Measurements from ENCODE around the gene LMO1.

DNA sequence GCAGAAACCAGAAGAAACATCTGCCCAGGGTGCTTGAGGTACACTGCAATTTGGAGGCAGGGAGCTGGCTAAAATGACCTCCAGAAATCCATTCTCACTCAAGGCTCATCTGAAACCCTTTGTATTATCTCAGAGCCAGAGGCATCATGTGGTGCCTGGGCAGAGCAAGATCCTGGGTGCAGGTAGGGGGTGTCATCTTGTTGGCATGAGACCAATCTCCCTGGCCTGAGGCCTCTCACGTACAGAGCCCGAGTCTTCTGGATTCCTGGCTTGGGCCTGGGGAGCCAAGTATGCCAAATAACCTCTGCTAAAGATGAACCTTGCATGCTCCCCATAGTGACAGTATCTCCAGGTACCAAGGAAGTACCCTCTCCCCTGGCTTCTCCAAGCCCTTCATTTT, 2.4 kb downstream of the LMO1 start:
- TF ChIP-seq, protein P1, sequence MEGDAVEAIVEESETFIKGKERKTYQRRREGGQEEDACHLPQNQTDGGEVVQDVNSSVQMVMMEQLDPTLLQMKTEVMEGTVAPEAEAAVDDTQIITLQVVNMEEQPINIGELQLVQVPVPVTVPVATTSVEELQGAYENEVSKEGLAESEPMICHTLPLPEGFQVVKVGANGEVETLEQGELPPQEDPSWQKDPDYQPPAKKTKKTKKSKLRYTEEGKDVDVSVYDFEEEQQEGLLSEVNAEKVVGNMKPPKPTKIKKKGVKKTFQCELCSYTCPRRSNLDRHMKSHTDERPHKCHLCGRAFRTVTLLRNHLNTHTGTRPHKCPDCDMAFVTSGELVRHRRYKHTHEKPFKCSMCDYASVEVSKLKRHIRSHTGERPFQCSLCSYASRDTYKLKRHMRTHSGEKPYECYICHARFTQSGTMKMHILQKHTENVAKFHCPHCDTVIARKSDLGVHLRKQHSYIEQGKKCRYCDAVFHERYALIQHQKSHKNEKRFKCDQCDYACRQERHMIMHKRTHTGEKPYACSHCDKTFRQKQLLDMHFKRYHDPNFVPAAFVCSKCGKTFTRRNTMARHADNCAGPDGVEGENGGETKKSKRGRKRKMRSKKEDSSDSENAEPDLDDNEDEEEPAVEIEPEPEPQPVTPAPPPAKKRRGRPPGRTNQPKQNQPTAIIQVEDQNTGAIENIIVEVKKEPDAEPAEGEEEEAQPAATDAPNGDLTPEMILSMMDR (IDR thresholded peaks at IDR 0.05 in 8 of 11, conservative IDR thresholded peaks at IDR 0.05 in 3 of 11), result no peak
- TF ChIP-seq POLR2AphosphoS5 (IDR thresholded peaks at IDR 0.05), result no peak
- TF ChIP-seq POLR2A (IDR thresholded peaks at IDR 0.05), result no peak
